ENCODE data around the gene AKR1C8.

DNA sequence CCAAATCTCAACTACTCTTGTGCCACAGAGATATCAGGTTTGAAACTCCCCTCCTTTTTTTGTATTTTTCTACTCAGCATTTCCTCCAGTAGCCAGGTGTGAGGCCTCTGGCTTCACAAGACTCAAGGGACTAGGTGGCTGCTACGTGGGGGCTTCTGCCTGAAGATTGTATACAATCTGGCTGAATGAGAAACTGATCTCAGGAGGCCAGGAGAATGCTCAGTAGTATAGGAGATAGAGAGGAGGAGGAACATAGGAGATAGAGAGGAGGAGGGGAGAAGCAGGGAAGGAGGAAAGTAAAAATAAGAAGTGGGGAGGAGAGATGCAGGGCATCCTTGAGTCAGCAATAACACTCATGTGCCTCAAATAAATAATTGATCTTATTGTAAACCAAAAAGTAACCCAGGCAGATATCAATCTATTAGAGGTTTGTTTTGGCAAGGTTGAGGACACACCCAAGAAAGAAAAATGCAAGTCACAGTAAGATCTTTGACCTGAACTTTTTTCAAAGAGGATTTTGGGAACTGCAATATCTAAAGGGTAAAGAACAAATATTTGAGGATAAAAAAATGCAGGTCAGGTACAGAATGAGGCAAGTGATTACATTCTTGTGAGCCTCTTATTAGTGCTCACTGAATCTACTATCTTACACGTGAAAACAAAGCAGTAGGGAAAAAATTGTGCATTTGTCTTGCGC is 36.8 kb downstream of the AKR1C8 start:
- TF ChIP-seq EZH2 (IDR thresholded peaks at IDR 0.05) (no peak), EZH2phosphoT487 (IDR thresholded peaks at IDR 0.05; ENCODE audit: borderline replicate concordance) (no peak), YY1 (IDR thresholded peaks at IDR 0.05; ENCODE audit: extremely low read depth, insufficient replicate concordance, low read depth, low read length) (no peak), EGR1 (IDR thresholded peaks at IDR 0.05; ENCODE audit: low read depth) (no peak), POLR2A (IDR thresholded peaks at IDR 0.05; ENCODE audit: borderline replicate concordance, extremely low read depth, insufficient read depth, insufficient read length) (no peak), ZNF274 (IDR thresholded peaks at IDR 0.05; ENCODE audit: low read depth, low read length) (no peak), SIN3A (IDR thresholded peaks at IDR 0.05; ENCODE audit: low read depth) (no peak)
- TF ChIP-seq, protein P1, sequence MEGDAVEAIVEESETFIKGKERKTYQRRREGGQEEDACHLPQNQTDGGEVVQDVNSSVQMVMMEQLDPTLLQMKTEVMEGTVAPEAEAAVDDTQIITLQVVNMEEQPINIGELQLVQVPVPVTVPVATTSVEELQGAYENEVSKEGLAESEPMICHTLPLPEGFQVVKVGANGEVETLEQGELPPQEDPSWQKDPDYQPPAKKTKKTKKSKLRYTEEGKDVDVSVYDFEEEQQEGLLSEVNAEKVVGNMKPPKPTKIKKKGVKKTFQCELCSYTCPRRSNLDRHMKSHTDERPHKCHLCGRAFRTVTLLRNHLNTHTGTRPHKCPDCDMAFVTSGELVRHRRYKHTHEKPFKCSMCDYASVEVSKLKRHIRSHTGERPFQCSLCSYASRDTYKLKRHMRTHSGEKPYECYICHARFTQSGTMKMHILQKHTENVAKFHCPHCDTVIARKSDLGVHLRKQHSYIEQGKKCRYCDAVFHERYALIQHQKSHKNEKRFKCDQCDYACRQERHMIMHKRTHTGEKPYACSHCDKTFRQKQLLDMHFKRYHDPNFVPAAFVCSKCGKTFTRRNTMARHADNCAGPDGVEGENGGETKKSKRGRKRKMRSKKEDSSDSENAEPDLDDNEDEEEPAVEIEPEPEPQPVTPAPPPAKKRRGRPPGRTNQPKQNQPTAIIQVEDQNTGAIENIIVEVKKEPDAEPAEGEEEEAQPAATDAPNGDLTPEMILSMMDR (IDR thresholded peaks at IDR 0.05 in 2 of 3, conservative IDR thresholded peaks at IDR 0.05 in 1 of 3; ENCODE audit: borderline replicate concordance in 1 of 3, insufficient read depth in 1 of 3, low read depth in 2 of 3, low read length in 2 of 3): no peak

All from HCT116 (cell line).